SH-SY5Y (cell line): ENCODE results near the gene MYL12B.

ENCODE experiments used
- GATA2 ChIP-seq: IDR thresholded peaks from 2 replicates; pipeline ENCODE4 v1.6.1; 2011; ENCODE audit warnings: mild to moderate bottlenecking, low read depth, low read length
- GATA3 ChIP-seq: IDR thresholded peaks from 2 replicates; pipeline ENCODE4 v1.6.1; 2011; ENCODE audit warnings: low read depth, mild to moderate bottlenecking, low read length, moderate library complexity

DNA sequence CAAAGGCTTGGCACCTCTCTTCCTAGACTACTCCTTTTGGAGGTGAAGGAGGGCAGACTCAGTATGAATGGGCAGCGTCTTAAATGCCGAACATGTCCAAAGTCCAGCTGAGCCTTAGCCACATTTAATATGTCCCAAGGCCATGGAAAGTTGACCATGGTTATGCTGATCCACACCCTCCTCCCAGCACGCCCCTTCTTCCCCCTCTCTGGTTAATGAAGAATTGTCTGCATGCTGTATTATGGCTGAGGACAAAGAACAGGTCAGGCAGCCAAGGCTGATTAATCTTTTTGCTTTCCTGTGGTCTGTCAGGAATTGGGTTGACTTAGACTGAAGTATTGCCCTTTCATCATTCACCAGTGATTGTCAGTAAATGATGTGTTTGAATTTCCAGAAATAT, 36.3 kb upstream of the MYL12B start:
- no peak for TF ChIP-seq GATA2
- TF ChIP-seq GATA3: no peak
